ENCODE measurements around the gene MYOC. TPM values are rescaled to one million over a fixed set of nuclear protein-coding genes. Genes with fewer than 3 reads are reported as not detected.

MYOC gene
- total RNA-seq, 1 donor from 2014 or later: not detected

DNA sequence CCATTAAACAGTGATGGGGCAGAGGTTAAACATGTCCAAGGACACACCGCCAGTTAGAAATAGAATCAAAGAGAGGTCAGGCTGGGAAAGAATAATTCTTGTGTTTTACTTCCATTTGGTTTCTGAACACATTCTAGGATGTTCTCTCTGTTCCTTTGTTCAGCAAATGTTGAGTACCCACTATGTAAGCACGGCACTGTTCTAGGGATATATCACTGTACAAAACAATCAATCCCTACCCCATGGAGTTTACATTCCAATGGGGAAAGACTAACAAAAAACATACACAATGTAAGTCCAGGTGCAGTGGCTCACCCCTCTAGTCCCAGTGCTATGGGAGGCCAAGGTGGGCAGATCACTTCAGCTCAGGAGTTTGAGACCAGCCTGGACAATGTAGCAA, 24.3 kb downstream of the MYOC start:
- Mint-ChIP-seq H3K4me3 (ENCODE audit: unreplicated experiment) (no peak overlapping the region), H3K4me1 (ENCODE audit: unreplicated experiment) (no peaks in the 10 kb centered on the region), H3K36me3 (ENCODE audit: low read depth, unreplicated experiment) (no peaks in the 10 kb centered on the region), H3K9me3 (ENCODE audit: unreplicated experiment) (no peaks in the 10 kb centered on the region), H3K27me3 (ENCODE audit: unreplicated experiment) (peaks cover 1% of the 10 kb centered on the region), H3K27ac (ENCODE audit: unreplicated experiment) (no peak overlapping the region)
- DNase-seq (ENCODE audit: low spot score): no peak
- TF ChIP-seq, protein P1, sequence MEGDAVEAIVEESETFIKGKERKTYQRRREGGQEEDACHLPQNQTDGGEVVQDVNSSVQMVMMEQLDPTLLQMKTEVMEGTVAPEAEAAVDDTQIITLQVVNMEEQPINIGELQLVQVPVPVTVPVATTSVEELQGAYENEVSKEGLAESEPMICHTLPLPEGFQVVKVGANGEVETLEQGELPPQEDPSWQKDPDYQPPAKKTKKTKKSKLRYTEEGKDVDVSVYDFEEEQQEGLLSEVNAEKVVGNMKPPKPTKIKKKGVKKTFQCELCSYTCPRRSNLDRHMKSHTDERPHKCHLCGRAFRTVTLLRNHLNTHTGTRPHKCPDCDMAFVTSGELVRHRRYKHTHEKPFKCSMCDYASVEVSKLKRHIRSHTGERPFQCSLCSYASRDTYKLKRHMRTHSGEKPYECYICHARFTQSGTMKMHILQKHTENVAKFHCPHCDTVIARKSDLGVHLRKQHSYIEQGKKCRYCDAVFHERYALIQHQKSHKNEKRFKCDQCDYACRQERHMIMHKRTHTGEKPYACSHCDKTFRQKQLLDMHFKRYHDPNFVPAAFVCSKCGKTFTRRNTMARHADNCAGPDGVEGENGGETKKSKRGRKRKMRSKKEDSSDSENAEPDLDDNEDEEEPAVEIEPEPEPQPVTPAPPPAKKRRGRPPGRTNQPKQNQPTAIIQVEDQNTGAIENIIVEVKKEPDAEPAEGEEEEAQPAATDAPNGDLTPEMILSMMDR (IDR thresholded peaks at IDR 0.05; ENCODE audit: unreplicated experiment): no peak

- Mint-ChIP-seq H3K27me3 (ENCODE audit: unreplicated experiment) (peaks cover 1% of the 10 kb centered on the region), H3K4me3 (ENCODE audit: unreplicated experiment) (no peak overlapping the region), H3K4me1 (ENCODE audit: unreplicated experiment) (no peaks in the 10 kb centered on the region), H3K9me3 (ENCODE audit: unreplicated experiment) (no peaks in the 10 kb centered on the region), H3K27ac (ENCODE audit: unreplicated experiment) (no peak overlapping the region), H3K36me3 (ENCODE audit: low read depth, unreplicated experiment) (no peaks in the 10 kb centered on the region)
- TF ChIP-seq, protein P1 (IDR thresholded peaks at IDR 0.05; ENCODE audit: unreplicated experiment): no peak
- DNase-seq (ENCODE audit: low spot score): no peak
Observed at GRCh38 chr1:171627020-171627419, 25.5 kb downstream of the MYOC start.

GRCh38 chr1:171625225-171625624, 27.3 kb downstream of the MYOC start:
- no peak for DNase-seq (ENCODE audit: low spot score)
- Mint-ChIP-seq H3K36me3 (ENCODE audit: low read depth, unreplicated experiment) (no peaks in the 10 kb centered on the region), H3K4me1 (ENCODE audit: unreplicated experiment) (no peaks in the 10 kb centered on the region)

GRCh38 chr1:171623651-171624331, 28.7 kb downstream of the MYOC start:
- Mint-ChIP-seq H3K27ac (ENCODE audit: unreplicated experiment) (no peak overlapping the region), H3K27me3 (ENCODE audit: unreplicated experiment) (no peaks in the 10 kb centered on the region), H3K4me3 (ENCODE audit: unreplicated experiment) (no peak overlapping the region), H3K9me3 (ENCODE audit: unreplicated experiment) (no peaks in the 10 kb centered on the region), H3K4me1 (ENCODE audit: unreplicated experiment) (no peaks in the 10 kb centered on the region), H3K36me3 (ENCODE audit: low read depth, unreplicated experiment) (no peaks in the 10 kb centered on the region)
- TF ChIP-seq, protein P1 (IDR thresholded peaks at IDR 0.05; ENCODE audit: unreplicated experiment): no peak
- no peak for DNase-seq (ENCODE audit: low spot score)

More at GRCh38 chr1:171625225-171625624, 27.3 kb downstream of the MYOC start:
- no peak overlapping the region for H3K4me3 Mint-ChIP-seq (ENCODE audit: unreplicated experiment)
- TF ChIP-seq, protein P1 (IDR thresholded peaks at IDR 0.05; ENCODE audit: unreplicated experiment): no peak
- no peak overlapping the region for H3K27ac Mint-ChIP-seq (ENCODE audit: unreplicated experiment)
- H3K27me3 Mint-ChIP-seq (ENCODE audit: unreplicated experiment): peaks cover 1% of the 10 kb centered on the region
- H3K9me3 Mint-ChIP-seq (ENCODE audit: unreplicated experiment): no peaks in the 10 kb centered on the region

- Mint-ChIP-seq H3K4me3 (ENCODE audit: unreplicated experiment) (no peak within 1 kb of the TSS), H3K9me3 (ENCODE audit: unreplicated experiment) (no peaks in the 10 kb centered on the region), H3K4me1 (ENCODE audit: unreplicated experiment) (peaks cover 5% of the 10 kb centered on the region)
Observed at GRCh38 chr1:171622152-171622462, 30.4 kb downstream of the MYOC start, which contains the start of gene MYOCOS. Gene MYOCOS, plus strand, starts transcription at chr1:171622243. Its CDS starts 1,641 bp downstream, at chr1:171623884.

More at GRCh38 chr1:171622152-171622462, 30.4 kb downstream of the MYOC start, which contains the start of gene MYOCOS:
- Mint-ChIP-seq H3K27ac (ENCODE audit: unreplicated experiment) (no peak within 1 kb of the TSS), H3K27me3 (ENCODE audit: unreplicated experiment) (no peaks in the 10 kb centered on the region), H3K36me3 (ENCODE audit: low read depth, unreplicated experiment) (no peaks in the 10 kb centered on the region)
- DNase-seq (ENCODE audit: low spot score): no peak
- TF ChIP-seq, protein P1 (IDR thresholded peaks at IDR 0.05; ENCODE audit: unreplicated experiment): no peak

Measured in endothelial cell (in vitro differentiated cells).